IPS-20b (cell line): ENCODE data around the gene COMMD6.
"Not testable (repeated sequence)": the region's sequence is repeated elsewhere in the genome, so short reads cannot be mapped to it uniquely, and the experiment has no call there.

ENCODE experiments used
- H3K27ac ChIP-seq: one replicate; pipeline ENCODE4 v1.5.1; 2013; ENCODE audit warnings: low read length
- H3K27me3 ChIP-seq: 2 replicates; pipeline ENCODE4 v1.6.1; 2013; ENCODE audit warnings: mild to moderate bottlenecking, low read length, inconsistent platforms; ENCODE audit not compliant: insufficient read depth
- H3K36me3 ChIP-seq: 2 replicates; pipeline ENCODE4 v1.6.1; 2013; ENCODE audit warnings: low read depth, mild to moderate bottlenecking, inconsistent platforms, low read length, moderate library complexity; ENCODE audit not compliant: insufficient read depth
- H3K4me1 ChIP-seq: 2 replicates; pipeline ENCODE4 v1.6.1; 2013; ENCODE audit warnings: mild to moderate bottlenecking, control low read depth, inconsistent platforms, low read length, moderate library complexity; ENCODE audit not compliant: insufficient read depth
- H3K4me3 ChIP-seq: 2 replicates; pipeline ENCODE4 v1.5.1; 2013; ENCODE audit warnings: mild to moderate bottlenecking, low read length, inconsistent platforms
- H3K9ac ChIP-seq: 2 replicates; pipeline ENCODE4 v1.6.1; 2013; ENCODE audit warnings: low read depth, mild to moderate bottlenecking, inconsistent platforms, low read length, moderate library complexity
- H3K9me3 ChIP-seq: 2 replicates; pipeline ENCODE4 v1.6.1; 2013; ENCODE audit warnings: mild to moderate bottlenecking, low read depth, low read length, inconsistent platforms; ENCODE audit not compliant: insufficient read depth

Gene COMMD6

GRCh38 chr13:75554464-75554863 lies 16.8 kb upstream of the COMMD6 start:
- Histone ChIP-seq H3K36me3 (peaks cover 22% of the 10 kb centered on the region), H3K9me3 (no peaks in the 10 kb centered on the region), H3K4me3 (no peak overlapping the region), H3K9ac (no peak overlapping the region), H3K27ac (no peak overlapping the region), H3K4me1 (peaks cover 6% of the 10 kb centered on the region; the same call in 1 of the 2 replicates), H3K27me3 (no peaks in the 10 kb centered on the region)

- peak overlapping the region; percentile 93 for H3K4me3 ChIP-seq
- H3K36me3 ChIP-seq, result peaks cover 14% of the 10 kb centered on the region
- H3K27me3 ChIP-seq, result peaks cover 13% of the 10 kb centered on the region
- no peak overlapping the region for H3K27ac ChIP-seq
- H3K4me1 ChIP-seq, result peaks cover 11% of the 10 kb centered on the region; the same call in 1 of the 2 replicates
- no peaks in the 10 kb centered on the region for H3K9me3 ChIP-seq
- H3K9ac ChIP-seq, result peak overlapping the region; percentile 97; the same call in 1 of the 2 replicates
Observed at GRCh38 chr13:75550159-75550567, 12.5 kb upstream of the COMMD6 start.

GRCh38 chr13:75549262-75550158 lies 11.9 kb upstream of the COMMD6 start, which contains the start of gene UCHL3:
TSS of gene UCHL3 (plus strand) at chr13:75549791. CDS start at chr13:75549821, 30 bp downstream.
- H3K4me1 ChIP-seq, result peaks cover 11% of the 10 kb centered on the region; the same call in 1 of the 2 replicates
- H3K27me3 ChIP-seq, result peaks cover 13% of the 10 kb centered on the region
- peak within 1 kb of the TSS; percentile 93 for H3K4me3 ChIP-seq
- H3K36me3 ChIP-seq, result peaks cover 8% of the 10 kb centered on the region
- peak within 1 kb of the TSS; percentile 88 for H3K27ac ChIP-seq
- H3K9ac ChIP-seq, result peak within 1 kb of the TSS; percentile 97
- no peaks in the 10 kb centered on the region for H3K9me3 ChIP-seq

GRCh38 chr13:75547917-75548316 lies 10.3 kb upstream of the COMMD6 start:
- no peak overlapping the region for H3K9ac ChIP-seq
- H3K36me3 ChIP-seq, result no peaks in the 10 kb centered on the region
- no peak overlapping the region for H3K4me3 ChIP-seq
- peaks cover 11% of the 10 kb centered on the region; the same call in 1 of the 2 replicates for H3K4me1 ChIP-seq
- no peaks in the 10 kb centered on the region for H3K9me3 ChIP-seq
- no peak overlapping the region for H3K27ac ChIP-seq
- H3K27me3 ChIP-seq, result peaks cover 13% of the 10 kb centered on the region

- not testable (repeated sequence) for H3K9me3 ChIP-seq, H3K27ac ChIP-seq, H3K36me3 ChIP-seq, H3K9ac ChIP-seq, H3K4me3 ChIP-seq, H3K4me1 ChIP-seq
- H3K27me3 ChIP-seq, result peaks cover 13% of the 10 kb centered on the region
Observed at GRCh38 chr13:75545386-75545785, 7.7 kb upstream of the COMMD6 start.

- Histone ChIP-seq H3K27me3 (peaks cover 13% of the 10 kb centered on the region), H3K27ac (no peak overlapping the region), H3K9ac (no peak overlapping the region), H3K4me1 (peaks cover 5% of the 10 kb centered on the region; the same call in 1 of the 2 replicates), H3K9me3 (no peaks in the 10 kb centered on the region), H3K36me3 (no peaks in the 10 kb centered on the region), H3K4me3 (no peak overlapping the region)
Observed at GRCh38 chr13:75544681-75545330, 7.2 kb upstream of the COMMD6 start.

- Histone ChIP-seq H3K4me1 (no peaks in the 10 kb centered on the region; the same call in 1 of the 2 replicates), H3K9me3 (no peaks in the 10 kb centered on the region; the same call in 1 of the 2 replicates), H3K27me3 (no peaks in the 10 kb centered on the region), H3K36me3 (no peaks in the 10 kb centered on the region), H3K27ac (no peak overlapping the region), H3K9ac (no peak overlapping the region), H3K4me3 (no peak overlapping the region)
Observed at GRCh38 chr13:75541961-75542360, 4.3 kb upstream of the COMMD6 start.

GRCh38 chr13:75541287-75541686 lies 3.6 kb upstream of the COMMD6 start:
- Histone ChIP-seq H3K27ac (no peak overlapping the region), H3K4me3 (no peak overlapping the region), H3K4me1 (no peaks in the 10 kb centered on the region; the same call in 1 of the 2 replicates), H3K9me3 (no peaks in the 10 kb centered on the region; the same call in 1 of the 2 replicates), H3K9ac (no peak overlapping the region), H3K27me3 (no peaks in the 10 kb centered on the region), H3K36me3 (peaks cover 2% of the 10 kb centered on the region; the same call in 1 of the 2 replicates)

- Histone ChIP-seq H3K27ac (no peak overlapping the region), H3K36me3 (peaks cover 32% of the 10 kb centered on the region), H3K4me3 (no peak overlapping the region), H3K4me1 (no peaks in the 10 kb centered on the region; the same call in none of the 2 replicates), H3K27me3 (no peaks in the 10 kb centered on the region), H3K9me3 (no peaks in the 10 kb centered on the region; the same call in 1 of the 2 replicates), H3K9ac (no peak overlapping the region)
Observed at GRCh38 chr13:75533861-75534260, 3.8 kb downstream of the COMMD6 start.

- Histone ChIP-seq H3K4me1 (no peaks in the 10 kb centered on the region; the same call in 1 of the 2 replicates), H3K4me3 (no peak overlapping the region), H3K9ac (no peak overlapping the region), H3K9me3 (no peaks in the 10 kb centered on the region), H3K36me3 (peaks cover 56% of the 10 kb centered on the region), H3K27me3 (no peaks in the 10 kb centered on the region), H3K27ac (no peak overlapping the region)
Observed at GRCh38 chr13:75530549-75530961, 7.1 kb downstream of the COMMD6 start.

- Histone ChIP-seq H3K9me3 (peaks cover 11% of the 10 kb centered on the region), H3K36me3 (peaks cover 18% of the 10 kb centered on the region), H3K4me3 (no peak overlapping the region), H3K9ac (no peak overlapping the region), H3K4me1 (no peaks in the 10 kb centered on the region), H3K27me3 (no peaks in the 10 kb centered on the region), H3K27ac (no peak overlapping the region)
Observed at GRCh38 chr13:75521956-75522355, 15.7 kb downstream of the COMMD6 start.
